H9 (cell line): ENCODE data around the gene HOXD10. TPM values are rescaled to one million over a fixed set of nuclear protein-coding genes. Genes with fewer than 3 reads are reported as not detected.

ENCODE experiments used
- DNase-seq: peaks from one replicate; pipeline ENCODE4 v3.0.0-alpha.2; 2017
- H2AFZ ChIP-seq: one replicate; pipeline ENCODE4 v1.6.1; 2013; ENCODE audit warnings: mild to moderate bottlenecking, low read length, control low read depth, moderate library complexity
- H2AK5ac ChIP-seq: 2 replicates; pipeline ENCODE4 v1.6.1; 2013; ENCODE audit warnings: low read length, control low read depth, mixed read lengths; ENCODE audit not compliant: insufficient read length
- H2BK120ac ChIP-seq: one replicate; pipeline ENCODE4 v1.6.1; 2013; ENCODE audit warnings: low read depth, mild to moderate bottlenecking, low read length, control low read depth, inconsistent platforms; ENCODE audit not compliant: poor library complexity, severe bottlenecking
- H2BK12ac ChIP-seq: 2 replicates; pipeline ENCODE4 v1.6.1; 2013; ENCODE audit warnings: low read length, control low read depth, mixed read lengths, low read depth; ENCODE audit not compliant: insufficient read length
- H2BK15ac ChIP-seq: 2 replicates; pipeline ENCODE4 v1.6.1; 2013; ENCODE audit warnings: low read depth, low read length, control low read depth
- H2BK20ac ChIP-seq: one replicate; pipeline ENCODE4 v1.6.1; 2013; ENCODE audit warnings: low read depth, mild to moderate bottlenecking, low read length, control low read depth, inconsistent platforms; ENCODE audit not compliant: poor library complexity, severe bottlenecking
- H2BK5ac ChIP-seq: 2 replicates; pipeline ENCODE4 v1.6.1; 2013; ENCODE audit warnings: low read length, control low read depth, mixed read lengths; ENCODE audit not compliant: insufficient read length
- H3K14ac ChIP-seq: 2 replicates; pipeline ENCODE4 v1.6.1; 2013; ENCODE audit warnings: low read length, control low read depth; ENCODE audit not compliant: insufficient read depth
- H3K18ac ChIP-seq: 2 replicates; pipeline ENCODE4 v1.6.1; 2013; ENCODE audit warnings: low read depth, mild to moderate bottlenecking, mixed read lengths, low read length, control low read depth; ENCODE audit not compliant: insufficient read length
- H3K23ac ChIP-seq: 2 replicates; pipeline ENCODE4 v1.6.1; 2013; ENCODE audit warnings: low read length, control low read depth, mixed read lengths, low read depth; ENCODE audit not compliant: insufficient read length
- H3K23me2 ChIP-seq: 2 replicates; pipeline ENCODE4 v1.6.1; 2013; ENCODE audit warnings: low read depth, mild to moderate bottlenecking, mixed read lengths, low read length, control low read depth; ENCODE audit not compliant: insufficient read length, poor library complexity, severe bottlenecking
- H3K27ac ChIP-seq: 2 replicates; pipeline ENCODE4 v1.5.1; 2013; ENCODE audit warnings: low read length, control low read depth, mixed read lengths, low read depth; ENCODE audit not compliant: insufficient read length
- H3K27me3 ChIP-seq: 2 replicates; pipeline ENCODE4 v1.6.1; 2013; ENCODE audit warnings: low read length, control low read depth, inconsistent platforms; ENCODE audit not compliant: insufficient read depth
- H3K4ac ChIP-seq: 2 replicates; pipeline ENCODE4 v1.6.1; 2013; ENCODE audit warnings: low read depth, mild to moderate bottlenecking, control low read depth, inconsistent platforms, low read length, moderate library complexity
- H3K4me1 ChIP-seq: 2 replicates; pipeline ENCODE4 v1.6.1; 2013; ENCODE audit warnings: low read length, control low read depth, inconsistent platforms; ENCODE audit not compliant: insufficient read depth
- H3K4me2 ChIP-seq: 2 replicates; pipeline ENCODE4 v1.6.1; 2013; ENCODE audit warnings: low read length, control low read depth, mixed read lengths; ENCODE audit not compliant: insufficient read length, insufficient read depth
- H3K56ac ChIP-seq: 2 replicates; pipeline ENCODE4 v1.6.1; 2013; ENCODE audit warnings: low read depth, mild to moderate bottlenecking, mixed read lengths, low read length, control low read depth; ENCODE audit not compliant: insufficient read length
- H3K79me1 ChIP-seq: 2 replicates; pipeline ENCODE4 v1.6.1; 2013; ENCODE audit warnings: low read depth, mild to moderate bottlenecking, moderate library complexity, low read length, control low read depth, inconsistent platforms; ENCODE audit not compliant: insufficient read depth, poor library complexity, severe bottlenecking
- H3K79me2 ChIP-seq: 2 replicates; pipeline ENCODE4 v1.6.1; 2013; ENCODE audit warnings: low read length, control low read depth, inconsistent platforms; ENCODE audit not compliant: insufficient read depth
- H3K9ac ChIP-seq: 2 replicates; pipeline ENCODE4 v1.6.1; 2013; ENCODE audit warnings: low read length, control low read depth, mixed read lengths; ENCODE audit not compliant: insufficient read length; ENCODE audit errors: extremely low read depth
- H3K9me3 ChIP-seq: one replicate; pipeline ENCODE4 v1.6.1; 2013; ENCODE audit warnings: low read depth, low read length, inconsistent platforms; ENCODE audit not compliant: control insufficient read depth
- H3T11ph ChIP-seq: one replicate; pipeline ENCODE4 v1.6.1; 2013; ENCODE audit warnings: mild to moderate bottlenecking, low read length, control low read depth, inconsistent platforms
- H4K20me1 ChIP-seq: one replicate; pipeline ENCODE4 v1.6.1; 2013; ENCODE audit not compliant: control insufficient read depth, insufficient read length, insufficient read depth
- H4K5ac ChIP-seq: 2 replicates; pipeline ENCODE4 v1.6.1; 2013; ENCODE audit warnings: low read depth, mild to moderate bottlenecking, mixed read lengths, low read length, control low read depth; ENCODE audit not compliant: insufficient read length
- H4K8ac ChIP-seq: replicated peaks from 2 replicates; pipeline ENCODE4 v1.6.1; 2013; ENCODE audit warnings: low read length, control low read depth, mixed read lengths, low read depth; ENCODE audit not compliant: insufficient read length
- H4K91ac ChIP-seq: 2 replicates; pipeline ENCODE4 v1.6.1; 2013; ENCODE audit warnings: low read depth, mild to moderate bottlenecking, moderate library complexity, mixed read lengths, low read length, control low read depth; ENCODE audit not compliant: insufficient read length
- H3K27ac Mint-ChIP-seq, 3 experiments: 2 replicates in 2 of 3; 3 replicates in 1 of 3; pipeline ENCODE4 v1.8.0; 2020 to 2021; ENCODE audit warnings: mixed read lengths in 3 of 3, mild to moderate bottlenecking in 1 of 3, moderate library complexity in 1 of 3
- H3K27me3 Mint-ChIP-seq: 2 replicates; pipeline ENCODE4 v1.8.0; 2021; ENCODE audit warnings: low read depth, mild to moderate bottlenecking, moderate library complexity, mixed read lengths
- H3K36me3 Mint-ChIP-seq, 3 experiments: 2 replicates in 2 of 3; 3 replicates in 1 of 3; pipeline ENCODE4 v1.8.0; 2020 to 2021; ENCODE audit warnings: low read depth in 3 of 3, mixed read lengths in 3 of 3; ENCODE audit not compliant: insufficient read depth in 1 of 3
- H3K4me1 Mint-ChIP-seq, 2 experiments: 2 replicates each; pipeline ENCODE4 v1.8.0; 2020; ENCODE audit warnings: mixed read lengths in 2 of 2
- H3K4me3 Mint-ChIP-seq, 2 experiments: 2 replicates in 1 of 2; 3 replicates in 1 of 2; pipeline ENCODE4 v1.8.0; 2020 to 2021; ENCODE audit warnings: mild to moderate bottlenecking in 2 of 2, mixed read lengths in 2 of 2, moderate library complexity in 1 of 2
- H3K9me3 Mint-ChIP-seq, 2 experiments: 2 replicates in 1 of 2; 3 replicates in 1 of 2; pipeline ENCODE4 v1.8.0; 2020; ENCODE audit warnings: mild to moderate bottlenecking in 2 of 2, mixed read lengths in 2 of 2, moderate library complexity in 1 of 2
- WGBS: extraction: QIAGEN DNeasy Blood & Tissue Kit; methylation state at CpG from one replicate; pipeline ENCODE4 v1.1.7; 2013; ENCODE audit warnings: missing lambda C conversion rate, low lambda C conversion rate, mixed read lengths; ENCODE audit not compliant: insufficient read length; ENCODE audit errors: extremely low coverage; 5-methylcytosine and 5-hydroxymethylcytosine counted together
- total RNA-seq: library from RNA; stranded (reverse); gene quantifications from 2 replicates; pipeline ENCODE4 v1.2.1, GENCODE V29; 2021
- TF ChIP-seq, protein P1 (sequence below): fragments of 200-600 bp; sonication (generic); conservative IDR thresholded peaks from 3 replicates; pipeline ENCODE4 v1.8.0; 2021; ENCODE audit warnings: antibody characterized with exemption, mild to moderate bottlenecking

HOXD10 gene
- total RNA-seq, 1 experiment from 2014 or later = not detected

DNA sequence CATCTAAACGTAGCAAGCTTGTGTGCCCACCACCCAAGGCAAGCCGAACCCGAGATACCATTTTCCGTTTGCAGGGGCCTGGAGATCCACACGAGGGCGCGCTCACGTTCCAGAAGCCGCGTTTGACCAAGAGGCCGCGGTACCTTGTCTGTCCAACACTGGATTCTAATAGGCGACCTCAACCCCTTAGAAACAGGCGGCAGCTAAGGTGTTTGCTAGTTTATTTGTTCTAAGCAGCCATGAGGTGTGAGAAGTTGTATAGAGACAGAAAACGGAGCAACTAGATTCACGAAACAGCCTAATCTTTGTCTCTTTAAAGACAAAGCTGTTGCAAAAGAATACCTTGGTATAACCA lies 5.3 kb upstream of the HOXD10 start:
- peaks cover 96% of the 10 kb centered on the region for H3K27me3 Mint-ChIP-seq
- no peaks in the 10 kb centered on the region for H4K20me1 ChIP-seq
- WGBS = no CpG with 5 or more reads among the region's 16 CpGs

More for the DNA sequence above, 5.3 kb upstream of the HOXD10 start:
- no peaks in the 10 kb centered on the region for H3K79me2 ChIP-seq
- no peaks in the 10 kb centered on the region for H3K4me1 ChIP-seq
- no peak overlapping the region for H3K9ac ChIP-seq
- DNase-seq = peak; percentile 84
- H2AFZ ChIP-seq = no peak overlapping the region
- H3K4ac ChIP-seq = no peak overlapping the region
- H2BK5ac ChIP-seq = no peak overlapping the region
- no peak overlapping the region for H2BK120ac ChIP-seq
- no peak overlapping the region for H3K14ac ChIP-seq
- no peaks in the 10 kb centered on the region; a peak in 2 of 7 replicates for H3K36me3 Mint-ChIP-seq
- no peak overlapping the region for H3K27ac ChIP-seq
- H3K9me3 Mint-ChIP-seq = peaks cover under 1 to 14% of the 10 kb centered on the region in 2 experiments
- no peak overlapping the region for H3K56ac ChIP-seq
- H2BK15ac ChIP-seq = no peak overlapping the region
- H3K23ac ChIP-seq = no peak overlapping the region
- TF ChIP-seq, protein P1, sequence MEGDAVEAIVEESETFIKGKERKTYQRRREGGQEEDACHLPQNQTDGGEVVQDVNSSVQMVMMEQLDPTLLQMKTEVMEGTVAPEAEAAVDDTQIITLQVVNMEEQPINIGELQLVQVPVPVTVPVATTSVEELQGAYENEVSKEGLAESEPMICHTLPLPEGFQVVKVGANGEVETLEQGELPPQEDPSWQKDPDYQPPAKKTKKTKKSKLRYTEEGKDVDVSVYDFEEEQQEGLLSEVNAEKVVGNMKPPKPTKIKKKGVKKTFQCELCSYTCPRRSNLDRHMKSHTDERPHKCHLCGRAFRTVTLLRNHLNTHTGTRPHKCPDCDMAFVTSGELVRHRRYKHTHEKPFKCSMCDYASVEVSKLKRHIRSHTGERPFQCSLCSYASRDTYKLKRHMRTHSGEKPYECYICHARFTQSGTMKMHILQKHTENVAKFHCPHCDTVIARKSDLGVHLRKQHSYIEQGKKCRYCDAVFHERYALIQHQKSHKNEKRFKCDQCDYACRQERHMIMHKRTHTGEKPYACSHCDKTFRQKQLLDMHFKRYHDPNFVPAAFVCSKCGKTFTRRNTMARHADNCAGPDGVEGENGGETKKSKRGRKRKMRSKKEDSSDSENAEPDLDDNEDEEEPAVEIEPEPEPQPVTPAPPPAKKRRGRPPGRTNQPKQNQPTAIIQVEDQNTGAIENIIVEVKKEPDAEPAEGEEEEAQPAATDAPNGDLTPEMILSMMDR = peak; percentile 82
- H3K27me3 ChIP-seq = peaks cover 92% of the 10 kb centered on the region
- no peak overlapping the region for H4K91ac ChIP-seq
- H3K18ac ChIP-seq = no peak overlapping the region
- no peaks in the 10 kb centered on the region for H3K9me3 ChIP-seq
- H2AK5ac ChIP-seq = no peak overlapping the region
- H3K4me3 Mint-ChIP-seq = no peak overlapping the region
- peaks cover 5 to 23% of the 10 kb centered on the region in 2 experiments for H3K4me1 Mint-ChIP-seq
- H4K8ac ChIP-seq = no peak overlapping the region
- no peaks in the 10 kb centered on the region for H3K79me1 ChIP-seq
- H3K4me2 ChIP-seq = no peak overlapping the region
- H3K23me2 ChIP-seq = no peaks in the 10 kb centered on the region
- no peak overlapping the region for H3K27ac Mint-ChIP-seq
- no peak overlapping the region for H2BK20ac ChIP-seq
- H3T11ph ChIP-seq = no peak overlapping the region
- H4K5ac ChIP-seq = no peak overlapping the region
- no peak overlapping the region for H2BK12ac ChIP-seq
